Nephron progenitor cell (in vitro differentiated cells): ENCODE results near the gene EIF4E2.
A peak's percentile ranks its signal among the peaks of the same experiment; 100 is the strongest.

ENCODE experiments used
- DNase-seq: peaks from one replicate; pipeline ENCODE4 v3.0.0; 2021
- H3K27ac Mint-ChIP-seq: 2 replicates; pipeline ENCODE4 v1.8.0; 2021; ENCODE audit warnings: mild to moderate bottlenecking, moderate library complexity, mixed read lengths
- H3K27me3 Mint-ChIP-seq: 2 replicates; pipeline ENCODE4 v1.8.0; 2021; ENCODE audit warnings: mild to moderate bottlenecking, low read depth, mixed read lengths; ENCODE audit not compliant: poor library complexity
- H3K36me3 Mint-ChIP-seq: 2 replicates; pipeline ENCODE4 v1.8.0; 2021; ENCODE audit warnings: low read depth, mixed read lengths
- H3K4me1 Mint-ChIP-seq: 2 replicates; pipeline ENCODE4 v1.8.0; 2021; ENCODE audit warnings: mixed read lengths
- H3K4me3 Mint-ChIP-seq: 2 replicates; pipeline ENCODE4 v1.8.0; 2021; ENCODE audit warnings: mild to moderate bottlenecking, moderate library complexity, mixed read lengths
- H3K9me3 Mint-ChIP-seq: 2 replicates; pipeline ENCODE4 v1.8.0; 2021; ENCODE audit warnings: mild to moderate bottlenecking, moderate library complexity, mixed read lengths
- CTCF ChIP-seq: fragments of 200-600 bp; sonication (generic); IDR thresholded peaks from 2 replicates; pipeline ENCODE4 v1.5.0; 2021; ENCODE audit warnings: antibody characterized with exemption

EIF4E2 gene

DNA sequence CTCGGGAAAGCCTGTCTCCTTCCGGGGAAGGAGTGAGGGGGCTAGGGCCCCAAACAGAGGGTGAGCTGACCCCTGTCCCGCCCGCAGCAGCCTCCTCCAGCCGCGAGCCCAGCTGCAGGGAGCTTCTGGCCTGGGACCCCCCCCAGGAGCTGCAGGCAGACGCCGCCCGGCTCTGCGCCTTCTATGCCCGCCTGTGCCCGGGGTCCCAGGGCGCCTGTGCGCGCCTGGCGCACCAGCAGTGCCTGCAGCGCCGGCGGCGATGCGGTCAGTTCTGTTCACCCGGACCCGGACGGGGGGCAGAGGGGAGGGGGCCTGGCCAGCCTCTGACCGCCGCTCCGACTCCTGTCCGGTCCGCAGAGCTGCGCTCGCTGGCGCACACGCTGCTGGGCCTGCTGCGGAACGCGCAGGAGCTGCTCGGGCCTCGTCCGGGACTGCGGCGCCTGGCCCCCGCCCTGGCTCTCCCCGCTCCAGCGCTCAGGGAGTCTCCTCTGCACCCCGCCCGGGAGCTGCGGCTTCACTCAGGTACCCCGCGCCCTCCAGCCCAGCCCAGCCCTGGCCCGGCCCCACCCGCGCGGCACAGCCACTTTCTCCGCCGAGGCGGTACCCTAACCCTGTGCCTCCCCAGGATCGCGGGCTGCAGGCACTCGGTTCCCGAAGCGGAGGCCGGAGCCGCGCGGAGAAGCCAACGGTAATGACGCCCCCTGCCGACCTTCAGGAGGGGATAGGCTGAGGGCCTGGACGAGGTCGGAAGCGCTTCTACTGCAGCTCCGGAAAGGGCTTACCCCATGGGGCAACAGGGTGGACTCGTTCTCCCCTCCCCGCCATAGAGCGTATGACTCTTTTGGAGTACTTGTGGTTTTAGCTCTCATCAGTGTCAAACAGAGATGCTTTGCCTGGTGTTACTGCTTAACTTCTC lies 26.5 kb upstream of the EIF4E2 start:
- Mint-ChIP-seq H3K27ac (no peak overlapping the region), H3K9me3 (no peaks in the 10 kb centered on the region), H3K36me3 (no peaks in the 10 kb centered on the region), H3K4me3 (peak overlapping the region; percentile 52), H3K27me3 (peaks cover 50% of the 10 kb centered on the region), H3K4me1 (peaks cover 41% of the 10 kb centered on the region)
- TF ChIP-seq CTCF, result peak; percentile 32
- peak; percentile 78 for DNase-seq

- H3K9me3 Mint-ChIP-seq, result no peaks in the 10 kb centered on the region
- H3K4me3 Mint-ChIP-seq, result peak overlapping the region; percentile 52
- no peak for DNase-seq
- H3K27ac Mint-ChIP-seq, result no peak overlapping the region
- peaks cover 36% of the 10 kb centered on the region for H3K4me1 Mint-ChIP-seq
- H3K36me3 Mint-ChIP-seq, result no peaks in the 10 kb centered on the region
- H3K27me3 Mint-ChIP-seq, result peaks cover 43% of the 10 kb centered on the region
- TF ChIP-seq CTCF, result no peak
Observed at GRCh38 chr2:232524771-232525170, 25.7 kb upstream of the EIF4E2 start.

DNA sequence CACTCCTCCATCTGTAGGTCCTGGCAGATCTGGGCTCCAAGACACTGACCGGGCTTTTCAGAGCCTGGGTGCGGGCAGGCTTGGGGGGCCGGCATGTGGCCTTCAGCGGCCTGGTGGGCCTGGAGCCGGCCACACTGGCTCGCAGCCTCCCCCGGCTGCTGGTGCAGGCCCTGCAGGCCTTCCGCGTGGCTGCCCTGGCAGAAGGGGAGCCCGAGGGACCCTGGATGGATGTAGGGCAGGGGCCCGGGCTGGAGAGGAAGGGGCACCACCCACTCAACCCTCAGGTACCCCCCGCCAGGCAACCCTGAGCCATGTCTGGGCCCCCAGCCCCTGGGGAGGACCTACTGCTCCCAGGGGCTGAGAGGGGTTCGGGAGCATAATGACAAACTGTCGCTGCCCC lies 25.3 kb upstream of the EIF4E2 start:
- Mint-ChIP-seq H3K4me3 (no peak overlapping the region), H3K4me1 (peaks cover 34% of the 10 kb centered on the region), H3K9me3 (no peaks in the 10 kb centered on the region), H3K27ac (no peak overlapping the region), H3K27me3 (peaks cover 41% of the 10 kb centered on the region), H3K36me3 (no peaks in the 10 kb centered on the region)
- DNase-seq, result no peak
- TF ChIP-seq CTCF, result no peak

- Mint-ChIP-seq H3K27ac (no peak within 1 kb of the TSS), H3K4me3 (peak within 1 kb of the TSS; percentile 62), H3K27me3 (peaks cover 41% of the 10 kb centered on the region), H3K36me3 (no peaks in the 10 kb centered on the region), H3K9me3 (no peaks in the 10 kb centered on the region), H3K4me1 (peaks cover 36% of the 10 kb centered on the region)
- peak; percentile 67 for DNase-seq
- no peak for TF ChIP-seq CTCF
Observed at GRCh38 chr2:232525791-232526371, 24.6 kb upstream of the EIF4E2 start, which contains the start of gene CHRND. Gene CHRND (plus strand): TSS chr2:232526160. CDS start chr2:232526216, 56 bp downstream.

GRCh38 chr2:232526372-232526941 lies 24.0 kb upstream of the EIF4E2 start:
- H3K4me3 Mint-ChIP-seq, result no peak overlapping the region
- no peak overlapping the region for H3K27ac Mint-ChIP-seq
- no peaks in the 10 kb centered on the region for H3K9me3 Mint-ChIP-seq
- H3K4me1 Mint-ChIP-seq, result peaks cover 34% of the 10 kb centered on the region
- no peaks in the 10 kb centered on the region for H3K36me3 Mint-ChIP-seq
- peaks cover 35% of the 10 kb centered on the region for H3K27me3 Mint-ChIP-seq
- DNase-seq, result no peak
- no peak for TF ChIP-seq CTCF
